Mammary epithelial cell (primary cell): ENCODE measurements around the gene MPLKIP.

Experiments used
- EZH2 ChIP-seq: IDR thresholded peaks from 2 replicates; pipeline ENCODE4 v1.6.1; 2012; ENCODE audit warnings: low read length, inconsistent platforms, borderline replicate concordance
- TF ChIP-seq, protein P1 (sequence below), 2 donors: IDR thresholded peaks in 1 of 2; conservative IDR thresholded peaks in 1 of 2; 2 replicates each; pipeline ENCODE4 v1.5.1; 2011 to 2012; ENCODE audit warnings: inconsistent platforms in 2 of 2, low read length in 2 of 2, mild to moderate bottlenecking in 2 of 2, control low read depth in 1 of 2, low read depth in 1 of 2; ENCODE audit not compliant: insufficient read depth in 1 of 2; ENCODE audit errors: extremely low read depth in 1 of 2

DNA sequence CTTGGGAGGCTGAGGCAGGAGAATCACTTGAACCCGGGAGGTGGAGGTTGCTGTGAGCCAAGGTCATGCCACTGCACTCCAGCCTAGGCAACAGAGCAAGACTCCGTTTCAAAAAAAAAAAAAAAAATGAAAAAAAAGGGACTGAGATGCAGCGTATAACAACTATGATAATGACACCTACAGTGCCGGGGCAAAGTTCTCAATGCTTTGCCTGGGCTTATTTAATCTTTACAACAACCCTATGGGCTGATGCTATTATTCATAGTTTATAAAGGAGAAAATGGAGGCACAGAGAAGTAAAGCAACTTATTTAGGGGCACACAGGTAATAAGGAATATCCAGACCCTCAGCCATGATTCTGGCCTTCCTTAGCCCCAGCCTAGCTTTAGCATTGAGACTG, 48.0 kb upstream of the MPLKIP start:
- TF ChIP-seq, protein P1, sequence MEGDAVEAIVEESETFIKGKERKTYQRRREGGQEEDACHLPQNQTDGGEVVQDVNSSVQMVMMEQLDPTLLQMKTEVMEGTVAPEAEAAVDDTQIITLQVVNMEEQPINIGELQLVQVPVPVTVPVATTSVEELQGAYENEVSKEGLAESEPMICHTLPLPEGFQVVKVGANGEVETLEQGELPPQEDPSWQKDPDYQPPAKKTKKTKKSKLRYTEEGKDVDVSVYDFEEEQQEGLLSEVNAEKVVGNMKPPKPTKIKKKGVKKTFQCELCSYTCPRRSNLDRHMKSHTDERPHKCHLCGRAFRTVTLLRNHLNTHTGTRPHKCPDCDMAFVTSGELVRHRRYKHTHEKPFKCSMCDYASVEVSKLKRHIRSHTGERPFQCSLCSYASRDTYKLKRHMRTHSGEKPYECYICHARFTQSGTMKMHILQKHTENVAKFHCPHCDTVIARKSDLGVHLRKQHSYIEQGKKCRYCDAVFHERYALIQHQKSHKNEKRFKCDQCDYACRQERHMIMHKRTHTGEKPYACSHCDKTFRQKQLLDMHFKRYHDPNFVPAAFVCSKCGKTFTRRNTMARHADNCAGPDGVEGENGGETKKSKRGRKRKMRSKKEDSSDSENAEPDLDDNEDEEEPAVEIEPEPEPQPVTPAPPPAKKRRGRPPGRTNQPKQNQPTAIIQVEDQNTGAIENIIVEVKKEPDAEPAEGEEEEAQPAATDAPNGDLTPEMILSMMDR (conservative IDR thresholded peaks at IDR 0.05 in 1 of 2, IDR thresholded peaks at IDR 0.05 in 1 of 2; ENCODE audit: extremely low read depth in 1 of 2, insufficient read depth in 1 of 2, low read depth in 1 of 2, low read length in 2 of 2), result no peak
- TF ChIP-seq EZH2, result no peak
